Suprapubic skin (tissue), 4 donors: ENCODE data around the gene ECE1. TPM values are rescaled to one million over a fixed set of nuclear protein-coding genes. Genes with fewer than 3 reads are reported as not detected.

Source experiments
- DNase-seq, 2 donors: peaks; one replicate each; pipeline ENCODE4 v3.0.0-alpha.2; 2019; ENCODE audit warnings: low spot score in 2 of 2
- H3K27ac ChIP-seq: fragments of 200-600 bp; sonication (generic); one replicate; pipeline ENCODE4 v1.5.1; 2019
- H3K27me3 ChIP-seq: fragments of 200-600 bp; sonication (generic); one replicate; pipeline ENCODE4 v1.5.1; 2019
- H3K36me3 ChIP-seq: fragments of 200-600 bp; sonication (generic); one replicate; pipeline ENCODE4 v1.5.1; 2019
- H3K4me1 ChIP-seq: fragments of 200-600 bp; sonication (generic); one replicate; pipeline ENCODE4 v1.5.1; 2019
- H3K4me3 ChIP-seq: fragments of 200-600 bp; sonication (generic); one replicate; pipeline ENCODE4 v1.5.1; 2019; ENCODE audit warnings: mild to moderate bottlenecking
- H3K9me3 ChIP-seq: fragments of 200-600 bp; sonication (generic); one replicate; pipeline ENCODE4 v1.5.1; 2019
- EP300 ChIP-seq: sonication (generic); formaldehyde crosslinking; IDR thresholded peaks from one replicate; pipeline ENCODE4 v1.6.1; 2017; ENCODE audit warnings: antibody characterized with exemption
- POLR2A ChIP-seq, 2 donors: fragments of 450-650 bp; IDR thresholded peaks; one replicate each; pipeline ENCODE4 v1.6.1; 2017; ENCODE audit warnings: antibody characterized with exemption in 2 of 2, mild to moderate bottlenecking in 2 of 2, moderate library complexity in 2 of 2
- POLR2AphosphoS5 ChIP-seq, 3 donors: sonication (generic); formaldehyde crosslinking; IDR thresholded peaks; one replicate each; pipeline ENCODE4 v1.6.1; 2017; ENCODE audit warnings: antibody characterized with exemption in 3 of 3
- WGBS: methylation state at CpG from one replicate; pipeline ENCODE4 v1.1.5; 2018; 5-methylcytosine and 5-hydroxymethylcytosine counted together
- total RNA-seq, 4 donors: library from RNA; depleted of rRNA; stranded (reverse); fragments of >200 nt; gene quantifications; one replicate each; pipeline ENCODE4 v1.1.0, GENCODE V29; 2016
- TF ChIP-seq, protein P1 (sequence below), 2 donors: fragments of 200-600 bp in 1 of 2; fragments of 450-650 bp in 1 of 2; sonication (generic) in 1 of 2; IDR thresholded peaks; one replicate each; pipeline ENCODE4 v1.5.1; 2016 to 2019; ENCODE audit warnings: antibody characterized with exemption in 2 of 2, mild to moderate bottlenecking in 1 of 2, moderate library complexity in 1 of 2

The ECE1 gene
- total RNA-seq, 4 donors from 2014 or later, result 40.8 to 64.2 (median 55.3) TPM

DNA sequence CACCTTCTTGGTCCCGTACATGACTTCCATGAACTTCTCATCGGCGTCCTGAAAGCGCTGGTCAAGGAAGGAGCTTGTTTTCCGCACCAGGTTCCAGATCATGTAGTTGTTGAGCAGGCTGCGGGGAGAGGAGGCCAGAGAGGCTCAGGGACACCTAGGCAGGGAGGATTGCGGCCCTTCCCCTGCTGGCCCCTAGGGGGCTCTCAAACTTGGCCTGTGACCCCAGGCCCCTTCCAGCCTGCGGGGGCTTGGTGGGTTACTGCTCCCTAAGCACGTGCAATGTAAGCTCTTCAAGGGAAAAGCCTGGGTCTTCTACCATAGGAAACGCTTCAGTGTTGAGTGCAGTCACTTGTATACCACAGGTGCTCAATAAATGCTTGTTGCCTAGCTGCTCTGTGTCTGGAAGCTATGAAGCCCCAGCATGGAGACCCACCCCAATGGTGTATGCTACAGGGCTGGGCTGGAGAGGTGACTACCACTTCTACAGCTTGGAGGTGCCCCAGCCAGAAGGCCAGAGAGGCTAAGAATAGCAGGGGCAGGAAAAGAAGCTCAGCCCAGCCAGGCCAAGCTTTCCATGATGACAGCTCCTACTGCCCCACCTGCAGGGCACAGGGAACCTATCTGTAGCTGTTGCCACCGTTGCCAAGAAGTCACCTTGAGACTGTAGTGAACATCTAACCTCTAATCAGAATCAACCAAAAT is 45.1 kb downstream of the ECE1 start:
- no peaks in the 10 kb centered on the region for H3K27me3 ChIP-seq
- DNase-seq, result no peak
- peaks cover 80% of the 10 kb centered on the region for H3K36me3 ChIP-seq
- no peak overlapping the region for H3K4me3 ChIP-seq
- H3K9me3 ChIP-seq, result no peaks in the 10 kb centered on the region
- H3K27ac ChIP-seq, result no peak overlapping the region
- WGBS, result 96% methylated on average over 4 of the region's 11 CpGs
- no peaks in the 10 kb centered on the region for H3K4me1 ChIP-seq
- no peak for TF ChIP-seq POLR2AphosphoS5 (IDR thresholded peaks at IDR 0.05)
- TF ChIP-seq EP300, result no peak
- TF ChIP-seq POLR2A (IDR thresholded peaks at IDR 0.05), result no peak
- TF ChIP-seq, protein P1, sequence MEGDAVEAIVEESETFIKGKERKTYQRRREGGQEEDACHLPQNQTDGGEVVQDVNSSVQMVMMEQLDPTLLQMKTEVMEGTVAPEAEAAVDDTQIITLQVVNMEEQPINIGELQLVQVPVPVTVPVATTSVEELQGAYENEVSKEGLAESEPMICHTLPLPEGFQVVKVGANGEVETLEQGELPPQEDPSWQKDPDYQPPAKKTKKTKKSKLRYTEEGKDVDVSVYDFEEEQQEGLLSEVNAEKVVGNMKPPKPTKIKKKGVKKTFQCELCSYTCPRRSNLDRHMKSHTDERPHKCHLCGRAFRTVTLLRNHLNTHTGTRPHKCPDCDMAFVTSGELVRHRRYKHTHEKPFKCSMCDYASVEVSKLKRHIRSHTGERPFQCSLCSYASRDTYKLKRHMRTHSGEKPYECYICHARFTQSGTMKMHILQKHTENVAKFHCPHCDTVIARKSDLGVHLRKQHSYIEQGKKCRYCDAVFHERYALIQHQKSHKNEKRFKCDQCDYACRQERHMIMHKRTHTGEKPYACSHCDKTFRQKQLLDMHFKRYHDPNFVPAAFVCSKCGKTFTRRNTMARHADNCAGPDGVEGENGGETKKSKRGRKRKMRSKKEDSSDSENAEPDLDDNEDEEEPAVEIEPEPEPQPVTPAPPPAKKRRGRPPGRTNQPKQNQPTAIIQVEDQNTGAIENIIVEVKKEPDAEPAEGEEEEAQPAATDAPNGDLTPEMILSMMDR (IDR thresholded peaks at IDR 0.05), result no peak

DNA sequence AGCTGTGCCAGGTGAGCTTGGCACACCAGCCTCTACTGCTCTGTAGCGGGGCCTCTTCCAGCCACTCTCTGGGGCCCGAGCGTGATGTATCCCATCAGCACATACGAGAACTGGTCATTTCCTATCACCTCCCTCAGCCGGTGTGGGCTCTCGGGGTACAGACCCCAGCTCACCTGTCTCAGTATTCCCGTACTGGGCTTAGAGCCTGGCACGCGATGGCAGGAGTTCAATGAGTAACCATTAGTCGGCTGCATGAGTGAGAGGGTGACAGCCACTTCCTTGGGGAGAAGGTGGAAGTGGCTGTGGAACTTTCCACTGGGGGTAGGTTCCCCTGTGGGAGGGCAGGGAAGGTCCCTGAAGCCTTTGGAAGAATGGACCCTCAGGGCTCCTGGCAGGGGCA is 46.1 kb downstream of the ECE1 start:
- Histone ChIP-seq H3K36me3 (peaks cover 89% of the 10 kb centered on the region), H3K9me3 (no peaks in the 10 kb centered on the region), H3K4me1 (no peaks in the 10 kb centered on the region), H3K4me3 (no peak overlapping the region), H3K27me3 (no peaks in the 10 kb centered on the region), H3K27ac (no peak overlapping the region)
- WGBS, result 95% methylated on average over 9 of the region's 10 CpGs
- TF ChIP-seq POLR2A (IDR thresholded peaks at IDR 0.05) (no peak), POLR2AphosphoS5 (IDR thresholded peaks at IDR 0.05) (no peak), EP300 (no peak)
- TF ChIP-seq, protein P1 (IDR thresholded peaks at IDR 0.05), result no peak
- no peak for DNase-seq

DNA sequence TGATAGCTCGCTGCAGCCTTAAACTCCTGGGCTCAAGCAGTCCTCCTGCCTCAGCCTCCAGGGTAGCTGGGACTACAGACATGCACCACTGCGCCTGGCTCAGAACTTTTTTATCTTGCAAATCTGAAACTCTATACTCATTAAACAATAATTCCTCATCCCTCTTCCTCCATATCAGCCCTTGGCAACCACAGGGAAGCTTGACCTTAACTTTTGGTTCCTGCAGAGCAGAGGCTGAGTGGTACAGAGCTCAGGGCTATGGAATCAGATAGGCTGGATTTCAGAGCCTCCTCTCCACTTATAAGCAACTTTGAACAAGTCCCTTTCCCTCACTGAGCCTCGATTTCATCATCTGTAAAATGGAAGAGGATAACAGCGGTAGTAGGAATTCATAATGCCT is 47.4 kb downstream of the ECE1 start:
- H3K27ac ChIP-seq, result no peak overlapping the region
- H3K4me3 ChIP-seq, result no peak overlapping the region
- 93% methylated on average over 4 of the region's 4 CpGs for WGBS
- H3K9me3 ChIP-seq, result no peaks in the 10 kb centered on the region
- no peaks in the 10 kb centered on the region for H3K27me3 ChIP-seq
- TF ChIP-seq, protein P1 (IDR thresholded peaks at IDR 0.05), result no peak
- TF ChIP-seq EP300 (no peak), POLR2A (IDR thresholded peaks at IDR 0.05) (no peak), POLR2AphosphoS5 (IDR thresholded peaks at IDR 0.05) (no peak)
- H3K36me3 ChIP-seq, result peaks cover 95% of the 10 kb centered on the region
- no peaks in the 10 kb centered on the region for H3K4me1 ChIP-seq
- no peak for DNase-seq

DNA sequence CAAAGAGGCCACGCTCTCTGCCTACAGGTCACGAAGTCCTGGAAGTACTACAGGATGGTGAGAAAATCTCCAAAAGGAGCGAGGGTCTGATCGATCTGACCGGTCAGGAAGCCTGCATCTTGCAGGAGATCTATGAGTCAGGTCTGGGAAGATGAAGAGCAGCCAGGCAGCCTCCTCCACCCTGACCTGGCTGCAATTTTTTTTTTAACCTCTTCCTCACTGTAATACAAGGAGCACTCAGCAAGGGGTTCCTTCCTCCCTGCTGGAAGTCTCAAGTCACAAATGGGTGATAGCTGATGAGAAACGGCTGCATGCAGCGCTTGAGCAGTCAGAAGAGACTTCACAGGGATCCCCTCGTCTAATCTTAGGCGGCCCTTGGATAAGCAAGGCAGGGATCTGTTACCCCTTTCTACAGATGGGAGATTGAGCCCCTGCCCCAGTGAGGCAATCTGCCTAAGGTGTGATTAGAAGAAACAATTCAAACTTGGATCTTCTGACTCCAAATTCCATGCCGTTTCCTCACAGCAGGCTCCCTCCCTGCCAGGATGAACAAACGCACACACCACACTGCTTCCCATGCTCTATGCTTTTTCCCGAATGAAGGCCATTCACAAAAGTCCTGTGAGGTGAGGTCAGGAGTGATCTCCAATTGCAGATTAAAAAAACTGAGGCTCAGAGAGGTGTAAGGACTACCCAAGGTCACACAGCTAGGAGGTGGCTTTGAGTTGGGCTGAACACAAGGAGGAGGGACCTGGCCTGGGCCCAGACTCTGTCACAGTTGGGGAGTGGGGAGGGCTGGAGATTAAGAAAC is 48.3 kb downstream of the ECE1 start:
- Histone ChIP-seq H3K4me3 (no peak overlapping the region), H3K4me1 (no peaks in the 10 kb centered on the region), H3K27me3 (no peaks in the 10 kb centered on the region), H3K36me3 (peaks cover 96% of the 10 kb centered on the region), H3K27ac (no peak overlapping the region), H3K9me3 (no peaks in the 10 kb centered on the region)
- DNase-seq, result no peak
- TF ChIP-seq, protein P1 (IDR thresholded peaks at IDR 0.05), result no peak
- TF ChIP-seq EP300, result no peak
- no peak for TF ChIP-seq POLR2A (IDR thresholded peaks at IDR 0.05)
- no peak for TF ChIP-seq POLR2AphosphoS5 (IDR thresholded peaks at IDR 0.05)
- WGBS, result 84% methylated on average over 10 of the region's 12 CpGs

DNA sequence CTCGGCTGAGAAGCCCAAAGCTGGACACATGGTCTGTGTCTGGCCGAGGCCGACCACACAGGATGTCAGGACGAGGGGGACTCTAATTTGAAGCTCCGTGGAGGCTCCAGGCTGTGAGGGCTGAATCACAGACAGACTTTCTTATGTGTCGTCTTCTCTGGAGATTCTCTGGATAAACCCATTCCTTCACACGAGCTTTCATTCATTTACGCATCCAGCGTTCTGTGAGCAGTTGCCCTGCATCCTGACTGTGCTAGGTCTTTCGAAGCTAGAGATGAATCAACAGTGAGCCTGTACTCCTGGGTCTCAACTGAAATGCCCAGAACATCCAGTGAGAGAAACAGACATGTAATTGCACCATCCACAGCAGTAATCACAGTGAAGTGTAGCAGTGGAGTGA is 49.6 kb downstream of the ECE1 start:
- peaks cover 98% of the 10 kb centered on the region for H3K36me3 ChIP-seq
- H3K4me1 ChIP-seq, result no peaks in the 10 kb centered on the region
- no peaks in the 10 kb centered on the region for H3K9me3 ChIP-seq
- H3K27me3 ChIP-seq, result no peaks in the 10 kb centered on the region
- no peak overlapping the region for H3K4me3 ChIP-seq
- WGBS, result 87% methylated on average over 10 of the region's 10 CpGs
- no peak for TF ChIP-seq POLR2A (IDR thresholded peaks at IDR 0.05)
- TF ChIP-seq, protein P1 (IDR thresholded peaks at IDR 0.05), result no peak
- TF ChIP-seq EP300, result no peak
- no peak for TF ChIP-seq POLR2AphosphoS5 (IDR thresholded peaks at IDR 0.05)
- no peak for DNase-seq
- no peak overlapping the region for H3K27ac ChIP-seq
